ENCODE measurements around the gene PRKAR1B.
A peak's percentile ranks its signal among the peaks of the same experiment; 100 is the strongest.
"Not testable (repeated sequence)": the region's sequence is repeated elsewhere in the genome, so short reads cannot be mapped to it uniquely, and the experiment has no call there.

The PRKAR1B gene

DNA sequence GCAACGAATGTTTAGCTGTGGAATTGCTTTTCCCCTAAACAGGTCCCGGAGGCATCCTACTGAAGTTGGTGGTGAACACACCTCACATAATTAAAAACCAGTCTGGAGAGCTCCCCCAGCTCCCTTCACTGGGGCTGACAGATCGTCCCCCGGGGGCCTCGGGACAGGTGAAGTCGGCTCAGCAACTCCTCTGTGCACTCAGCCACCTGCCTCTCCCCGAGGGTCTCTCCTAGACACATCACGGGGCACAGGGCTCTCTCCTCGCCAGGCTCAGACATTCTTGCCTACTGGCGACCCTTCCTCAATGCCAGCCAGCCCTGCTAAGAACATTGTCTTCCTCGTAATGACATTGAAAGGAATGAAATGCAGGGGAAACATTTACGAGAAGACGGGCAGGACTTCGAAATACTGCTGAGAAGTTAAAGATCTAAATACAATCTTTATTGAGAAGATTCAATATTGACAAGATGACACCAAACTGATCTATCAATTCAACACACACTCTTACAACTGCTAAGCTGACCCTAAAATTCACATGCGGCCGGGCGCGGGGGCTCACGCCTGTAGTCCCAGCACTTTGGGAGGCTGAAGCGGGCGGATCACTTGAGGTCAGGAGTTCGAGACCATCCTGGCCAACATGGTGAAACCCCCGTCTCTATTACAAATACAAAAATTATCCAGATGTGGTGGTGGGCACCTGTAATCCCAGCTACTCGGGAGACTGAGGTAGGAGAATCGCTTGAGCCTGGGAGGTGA is 88.6 kb downstream of the PRKAR1B start:
- DNase-seq, result no peak

DNA sequence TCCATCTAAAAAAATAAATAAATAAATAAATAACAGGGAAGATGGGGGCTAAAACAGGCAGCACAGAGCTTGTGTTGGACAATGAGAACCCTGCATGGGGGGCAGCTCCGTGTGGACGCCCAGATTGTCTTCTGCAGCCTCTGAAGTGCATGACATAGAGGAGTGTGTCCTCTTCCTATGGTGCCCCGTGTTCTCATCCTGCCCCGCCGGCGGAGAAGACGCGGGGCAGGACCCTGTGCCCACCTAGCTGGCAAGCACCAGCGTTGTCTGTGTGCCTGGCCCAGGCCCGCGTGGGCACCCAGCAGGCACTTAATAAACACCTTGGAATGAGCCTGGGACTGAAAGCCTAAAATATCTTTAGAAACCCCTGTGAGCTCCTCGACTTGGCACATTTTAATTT is 89.3 kb downstream of the PRKAR1B start:
- no peak for DNase-seq

DNA sequence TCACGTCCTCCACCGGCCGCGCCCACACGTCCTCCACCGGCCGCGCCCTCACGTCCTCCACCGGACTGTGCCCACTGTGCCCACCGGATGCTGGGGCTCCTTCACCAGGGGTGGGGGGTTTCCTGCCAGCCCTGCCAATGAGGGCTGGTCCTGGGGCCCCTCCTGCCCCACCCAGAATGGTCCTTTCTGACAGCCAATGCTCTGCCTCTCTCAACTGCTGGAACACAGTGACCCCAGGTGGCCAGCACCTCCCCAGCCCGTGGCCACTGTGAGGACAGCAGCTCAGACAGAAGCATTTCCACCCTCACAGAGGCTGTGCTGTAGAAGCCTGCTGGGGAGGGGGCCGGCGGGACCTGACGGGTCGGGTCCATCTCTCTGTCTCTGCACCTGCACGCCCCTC is 90.7 kb downstream of the PRKAR1B start:
- peak; percentile 41 to 46 for DNase-seq

DNA sequence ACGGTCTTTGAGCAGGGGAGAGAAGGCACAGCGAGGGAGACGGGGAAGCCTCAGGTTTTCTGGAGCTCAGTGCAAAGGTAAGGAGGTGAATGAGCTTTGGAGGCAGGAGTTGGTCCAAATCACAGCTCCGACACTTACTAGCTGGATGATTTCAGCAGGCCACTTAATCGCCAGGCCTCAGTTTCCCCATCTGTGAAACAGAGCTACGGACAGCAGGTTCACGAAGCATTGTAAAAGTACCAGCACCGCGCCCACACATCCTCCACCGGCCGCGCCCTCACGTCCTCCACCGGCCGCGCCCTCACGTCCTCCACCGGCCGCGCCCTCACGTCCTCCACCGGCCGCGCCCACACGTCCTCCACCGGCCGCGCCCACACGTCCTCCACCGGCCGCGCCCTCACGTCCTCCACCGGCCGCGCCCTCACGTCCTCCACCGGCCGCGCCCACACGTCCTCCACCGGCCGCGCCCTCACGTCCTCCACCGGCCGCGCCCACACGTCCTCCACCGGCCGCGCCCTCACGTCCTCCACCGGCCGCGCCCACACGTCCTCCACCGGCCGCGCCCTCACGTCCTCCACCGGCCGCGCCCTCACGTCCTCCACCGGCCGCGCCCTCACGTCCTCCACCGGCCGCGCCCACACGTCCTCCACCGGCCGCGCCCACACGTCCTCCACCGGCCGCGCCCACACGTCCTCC is 91.2 kb downstream of the PRKAR1B start:
- DNase-seq, result not testable (repeated sequence)

DNA sequence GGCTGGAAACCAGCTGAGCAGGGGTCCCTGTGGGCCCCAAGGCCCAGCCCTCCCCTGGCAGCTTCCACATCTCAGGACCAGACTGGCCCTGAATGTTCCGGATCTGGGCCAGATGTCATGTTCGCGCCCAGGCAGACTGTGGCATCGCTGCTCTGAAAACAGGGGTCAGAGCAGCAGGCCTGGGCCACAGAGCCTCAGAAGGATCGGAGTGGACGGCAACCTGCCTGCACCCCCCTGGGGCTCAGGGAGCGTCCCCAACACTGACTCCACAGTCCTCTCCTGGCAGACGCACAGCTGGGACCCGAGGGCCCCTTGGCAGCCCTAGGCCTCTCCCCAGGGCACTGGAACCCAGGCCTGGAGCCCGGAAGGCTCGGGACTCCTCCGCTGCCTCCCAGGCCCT is 91.9 kb downstream of the PRKAR1B start:
- no peak for DNase-seq

DNA sequence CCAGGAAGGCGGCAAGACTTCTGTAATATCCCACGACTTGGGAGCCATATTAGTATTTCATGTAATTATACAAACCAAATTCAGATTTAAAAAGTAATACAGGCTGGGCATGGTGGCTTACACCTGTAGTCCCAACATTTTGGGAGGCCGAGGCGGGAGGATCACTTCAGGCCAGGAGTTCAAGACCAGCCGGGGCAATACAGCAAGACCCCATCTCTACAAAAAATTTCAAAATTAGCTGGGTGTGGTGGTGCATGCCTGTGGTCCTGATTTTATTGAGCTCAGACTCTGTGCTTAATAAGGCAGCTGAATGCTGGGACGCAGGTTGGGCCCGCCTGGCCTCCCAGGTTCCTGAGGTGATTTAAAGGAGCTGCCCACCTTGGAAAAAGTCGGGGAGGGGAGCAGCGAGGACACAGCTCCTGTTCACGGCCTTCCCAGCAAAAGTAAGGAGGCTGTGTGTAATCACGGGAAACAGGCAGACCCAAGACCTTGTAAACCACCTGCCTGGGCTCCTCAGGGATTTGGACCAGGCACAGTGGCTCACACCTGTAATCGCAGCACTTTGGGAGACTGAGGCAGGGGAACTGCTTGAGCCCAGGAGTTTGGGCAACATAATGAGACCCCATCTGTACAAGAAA is 93.6 kb downstream of the PRKAR1B start:
- no peak for DNase-seq

DNA sequence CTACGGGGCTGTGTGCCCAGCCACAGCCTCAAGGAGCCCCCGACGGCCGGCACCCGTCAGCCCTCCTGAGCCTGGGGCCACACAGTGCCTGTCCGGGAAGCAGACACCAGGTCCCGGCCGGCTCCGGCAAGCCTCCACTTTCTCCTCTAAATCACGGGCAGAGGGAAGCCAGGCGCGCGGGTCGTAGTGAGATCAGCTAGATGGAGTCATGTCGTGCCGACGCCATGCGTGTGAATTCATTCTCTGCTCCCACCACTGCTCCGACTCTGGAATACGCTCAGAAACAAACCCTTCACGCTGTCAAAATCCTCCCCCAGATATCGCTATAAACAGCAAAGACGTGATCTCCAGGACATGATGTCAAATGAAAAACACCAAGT is 94.3 kb downstream of the PRKAR1B start:
- DNase-seq, result no peak

DNA sequence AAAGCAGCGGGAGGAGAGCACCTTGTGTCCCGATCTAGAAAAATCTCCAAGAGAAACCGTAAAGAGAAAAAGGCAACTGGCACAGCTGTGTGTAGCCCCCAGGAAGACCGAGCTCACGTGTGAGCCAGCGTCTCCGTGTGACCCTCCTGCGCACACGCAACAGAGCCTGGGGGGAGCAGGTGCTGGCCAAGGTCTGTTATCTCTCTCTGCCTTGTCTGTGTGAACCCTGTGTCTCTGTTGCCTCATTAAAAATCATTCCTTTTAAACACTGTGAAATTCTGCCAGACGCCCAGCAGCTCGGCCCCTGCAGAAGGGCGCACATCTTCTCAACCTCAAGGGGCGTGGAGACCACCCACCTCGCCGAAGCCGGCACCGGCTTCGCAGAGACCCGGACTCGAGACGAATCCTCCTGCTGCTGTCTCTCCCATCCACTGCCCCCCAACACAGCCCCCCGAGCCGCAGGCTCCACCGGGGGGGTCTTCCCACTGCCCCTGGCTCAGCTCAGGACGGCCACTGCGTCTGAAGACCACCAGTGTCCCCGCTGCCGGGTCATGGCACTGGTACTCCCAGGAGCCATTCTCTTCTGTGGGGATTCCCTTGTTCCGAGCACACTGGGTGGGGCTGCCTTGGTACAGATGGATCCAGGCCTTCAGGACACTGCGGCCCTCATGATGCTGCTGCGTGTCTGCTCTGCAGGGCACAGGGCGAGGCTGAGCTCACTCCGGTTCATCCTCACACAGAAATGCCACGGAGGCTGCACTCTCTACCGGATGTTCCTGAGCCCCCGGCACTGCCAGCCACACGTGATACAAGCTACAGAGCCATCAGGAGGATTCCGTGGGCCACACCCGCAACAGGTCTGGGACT is 94.9 kb downstream of the PRKAR1B start:
- DNase-seq, result no peak

DNA sequence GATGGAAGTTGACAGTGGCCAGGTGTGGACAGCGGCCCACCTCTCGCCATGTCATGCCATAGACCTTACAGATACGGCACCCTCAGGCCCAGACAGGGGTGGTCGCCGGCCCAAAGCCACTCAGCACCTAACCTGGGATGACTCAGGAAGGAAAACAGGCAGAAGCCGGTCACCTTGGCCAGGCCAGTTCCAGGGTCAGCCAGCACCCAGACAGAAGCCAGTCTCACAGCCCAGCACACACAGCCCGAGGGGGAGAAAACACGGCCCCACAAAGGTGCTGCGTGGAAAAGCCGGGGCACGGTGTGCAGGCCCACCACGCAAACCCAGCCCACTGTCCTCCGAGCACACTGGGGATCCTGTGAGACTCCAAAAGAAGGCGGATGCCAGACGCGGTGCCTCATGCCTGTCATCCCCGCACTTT is 95.8 kb downstream of the PRKAR1B start:
- no peak for DNase-seq

DNA sequence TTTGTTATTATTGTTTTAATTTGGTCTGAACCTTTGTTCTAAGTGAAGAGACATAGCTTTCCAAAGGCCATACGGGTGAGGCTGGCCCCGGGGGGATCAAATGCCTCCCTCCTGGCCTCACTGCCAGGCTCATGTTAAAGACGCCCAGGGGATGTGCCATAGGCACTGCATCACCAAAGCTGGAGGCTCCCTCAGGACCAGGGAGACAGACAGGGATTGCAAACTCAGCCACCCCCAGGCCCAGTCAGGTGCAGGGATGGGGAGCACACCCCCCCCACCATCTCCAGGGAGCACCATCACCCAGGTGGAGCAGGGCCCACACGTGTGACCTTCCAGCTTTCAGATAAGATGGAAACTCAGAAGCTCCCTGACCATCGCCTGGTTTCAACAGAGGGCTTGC is 96.5 kb downstream of the PRKAR1B start:
- DNase-seq, result no peak

DNA sequence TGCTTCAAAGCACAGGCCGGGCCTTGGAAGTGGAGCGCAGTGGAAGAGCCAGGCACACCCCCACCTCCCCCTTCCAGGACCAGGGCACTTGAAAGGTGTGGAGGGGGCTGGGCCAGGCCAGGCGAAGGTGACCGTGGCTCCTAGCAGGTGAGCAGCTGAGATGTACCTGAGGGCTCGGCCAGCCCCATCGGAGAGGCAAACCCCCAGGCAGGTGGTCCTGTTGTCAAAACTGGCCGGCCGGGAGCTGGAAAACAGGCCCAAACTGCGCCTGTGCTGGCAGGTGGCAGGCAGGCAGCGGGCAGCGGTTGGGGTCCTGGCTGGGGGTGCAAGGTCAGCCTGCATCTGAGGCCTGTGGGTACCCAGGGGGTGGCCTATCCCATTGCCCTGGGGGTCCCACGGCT is 97.0 kb downstream of the PRKAR1B start:
- no peak for DNase-seq

DNA sequence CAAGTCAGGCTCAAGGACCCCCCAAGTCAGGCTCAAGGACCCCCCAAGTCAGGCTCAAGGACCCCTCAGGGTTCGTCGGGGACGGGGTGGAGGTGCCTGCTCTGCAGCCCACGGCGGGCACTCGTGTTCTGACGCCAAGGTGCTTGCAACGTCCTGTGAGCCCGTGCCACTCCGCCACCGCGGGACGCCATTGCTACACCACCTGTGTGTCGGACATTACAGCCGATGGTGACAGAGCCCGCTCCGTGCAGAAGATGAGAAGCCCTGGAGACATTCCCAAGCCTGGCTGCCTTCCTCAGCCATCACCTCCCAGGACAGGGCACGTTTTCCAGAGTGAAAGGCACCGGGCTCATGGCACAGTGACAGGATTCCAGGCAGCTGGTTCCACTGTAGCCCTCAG is 98.3 kb downstream of the PRKAR1B start:
- DNase-seq, result no peak

DNA sequence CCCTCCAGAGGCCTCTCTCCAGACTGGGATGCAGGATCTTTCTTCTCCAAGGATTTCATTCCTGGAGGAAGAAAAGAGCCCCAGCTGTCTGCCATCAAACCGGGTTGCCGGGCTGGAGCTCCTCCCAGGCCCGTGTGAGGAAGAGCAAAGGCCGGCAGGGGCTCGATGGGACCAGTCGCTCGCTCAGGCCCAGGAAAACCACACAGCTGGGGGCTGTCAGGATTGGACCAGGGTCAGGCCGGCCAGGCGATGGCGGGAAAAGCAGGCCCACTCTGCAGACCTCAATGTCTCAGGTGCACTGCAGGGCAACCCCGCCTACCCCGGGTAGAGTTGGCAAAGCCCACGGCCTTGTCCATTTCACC is 98.7 kb downstream of the PRKAR1B start:
- DNase-seq, result no peak

DNA sequence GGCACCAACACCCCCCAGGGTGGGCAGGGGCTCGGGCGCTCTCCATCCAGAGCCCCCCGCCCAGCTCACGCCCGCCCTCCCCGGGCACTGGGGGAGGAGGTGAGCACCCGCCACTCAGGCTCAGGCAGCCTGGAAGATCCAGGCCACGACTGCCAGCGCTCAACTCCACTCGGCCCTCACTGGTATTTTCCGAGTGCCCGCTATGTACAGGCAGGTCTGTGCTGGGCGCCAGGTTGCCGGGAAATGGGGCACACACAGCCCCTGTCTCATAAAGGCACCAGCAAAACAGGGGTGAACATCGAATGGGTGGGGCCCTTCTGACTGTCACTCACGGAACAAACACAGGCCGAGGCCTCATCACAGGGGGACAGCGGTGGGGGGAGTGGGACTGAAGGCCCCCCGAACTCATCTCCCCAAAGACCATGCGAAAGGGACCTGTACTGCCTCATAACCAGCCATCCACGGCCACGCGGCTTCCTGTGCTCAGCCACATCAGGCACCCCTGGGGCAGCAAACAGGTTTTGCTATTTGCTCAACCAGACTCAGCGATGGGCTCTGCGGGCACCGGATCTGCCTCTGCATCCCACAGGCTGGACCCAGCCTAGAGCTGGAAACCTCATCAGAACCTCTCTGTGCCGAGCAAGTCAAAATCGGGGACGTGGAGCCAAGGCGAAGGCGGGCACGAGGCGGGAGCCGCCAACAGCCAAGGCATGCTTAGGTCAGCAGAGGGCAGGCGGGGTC is 99.2 kb downstream of the PRKAR1B start:
- DNase-seq, result no peak

DNA sequence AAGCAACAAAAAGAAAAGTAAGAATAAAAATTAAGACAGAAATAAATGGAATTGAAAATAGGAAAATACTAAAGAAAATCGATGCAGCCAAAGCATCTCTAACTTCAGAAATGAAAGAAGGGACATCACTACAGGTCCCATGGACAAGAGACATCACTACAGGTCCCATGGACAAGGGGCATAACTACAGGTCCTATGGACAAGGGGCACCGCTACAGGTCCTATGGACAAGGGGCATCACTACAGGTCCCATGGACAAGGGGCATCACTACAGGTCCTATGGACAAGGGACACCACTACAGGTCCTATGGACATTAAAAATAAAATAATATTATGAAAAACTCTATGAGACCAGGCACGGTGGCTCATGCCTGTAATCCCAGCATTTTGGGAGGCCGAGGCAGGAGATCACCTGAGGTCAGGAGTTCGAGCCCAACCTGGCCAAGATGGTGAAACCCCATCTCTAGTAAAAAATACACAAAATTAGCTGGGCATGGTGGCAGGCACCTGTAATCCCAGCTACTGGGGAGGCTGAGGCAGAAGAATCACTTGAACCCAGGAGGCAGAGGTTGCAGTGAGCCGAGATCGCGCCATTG is 101.6 kb downstream of the PRKAR1B start:
- no peak for DNase-seq

DNA sequence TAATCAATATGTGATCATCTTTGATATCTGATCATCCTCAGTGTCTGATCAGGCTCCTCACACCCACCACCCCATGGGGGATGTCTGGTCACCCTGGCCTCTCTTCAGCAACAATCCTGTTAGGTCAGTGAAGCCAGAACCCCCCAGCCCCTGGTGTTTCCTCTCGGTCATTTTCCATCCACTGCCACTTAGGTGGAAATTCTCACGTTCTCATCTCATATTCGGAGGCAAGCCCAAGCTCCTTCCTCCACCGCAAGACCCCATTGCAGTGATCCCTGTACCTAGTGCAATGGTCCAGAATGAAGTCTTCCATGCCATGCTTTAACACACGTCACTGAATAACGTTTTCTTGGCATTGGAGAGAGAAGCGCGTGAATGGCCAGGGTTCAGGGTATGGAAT is 103.6 kb downstream of the PRKAR1B start:
- DNase-seq, result no peak

DNA sequence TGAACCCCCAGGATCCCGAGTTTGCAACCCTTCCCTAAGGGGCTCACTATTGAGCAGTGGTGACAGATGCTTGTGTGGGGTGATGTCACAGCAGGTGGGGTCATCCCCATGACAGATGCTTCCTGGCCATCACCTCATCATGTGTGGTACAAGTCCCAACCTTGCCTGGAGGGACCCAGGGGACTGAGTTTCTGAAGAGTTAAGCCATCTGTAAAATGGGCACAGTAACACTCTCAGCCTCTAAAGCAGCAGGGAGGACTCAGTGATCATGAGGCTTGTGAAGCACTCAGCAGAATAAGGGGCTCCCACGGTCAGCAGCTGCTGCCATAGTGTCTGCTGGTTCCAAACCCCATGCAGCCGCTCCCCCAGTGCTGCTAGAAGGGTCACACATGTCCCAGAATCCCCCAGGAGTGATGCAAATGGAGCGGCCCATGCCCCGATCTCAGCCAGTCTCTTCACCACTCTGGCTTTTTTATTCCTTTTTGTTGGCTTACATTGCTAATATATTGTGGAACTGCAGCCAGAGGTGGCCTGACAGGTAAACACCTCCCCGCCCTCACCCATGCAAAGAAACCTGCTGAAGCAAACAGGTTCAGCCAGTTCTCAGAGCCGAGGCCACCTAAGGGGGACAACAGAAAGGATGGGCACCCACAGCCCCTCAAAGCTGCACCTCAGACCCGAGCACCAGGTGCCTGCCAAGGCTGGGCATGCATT is 105.4 kb downstream of the PRKAR1B start:
- no peak for DNase-seq

DNA sequence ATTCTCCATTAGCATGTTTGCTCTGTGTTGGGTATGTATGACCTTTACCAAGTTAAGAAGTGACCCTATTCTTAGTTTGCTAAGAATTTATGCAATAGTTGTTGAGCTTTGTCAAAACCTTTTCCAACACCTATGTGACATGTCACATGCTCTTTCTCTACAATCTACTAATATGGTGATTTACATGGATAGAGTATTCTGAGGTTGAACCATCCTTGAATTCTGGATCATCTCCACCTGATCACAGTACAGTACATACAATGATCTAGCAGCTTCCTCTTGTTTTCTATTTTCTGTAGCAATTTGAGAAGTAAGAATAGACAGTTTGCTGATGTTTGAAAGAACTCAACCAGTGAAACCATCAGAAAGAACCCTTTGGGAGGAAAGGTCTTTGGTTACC is 106.2 kb downstream of the PRKAR1B start:
- no peak for DNase-seq

DNA sequence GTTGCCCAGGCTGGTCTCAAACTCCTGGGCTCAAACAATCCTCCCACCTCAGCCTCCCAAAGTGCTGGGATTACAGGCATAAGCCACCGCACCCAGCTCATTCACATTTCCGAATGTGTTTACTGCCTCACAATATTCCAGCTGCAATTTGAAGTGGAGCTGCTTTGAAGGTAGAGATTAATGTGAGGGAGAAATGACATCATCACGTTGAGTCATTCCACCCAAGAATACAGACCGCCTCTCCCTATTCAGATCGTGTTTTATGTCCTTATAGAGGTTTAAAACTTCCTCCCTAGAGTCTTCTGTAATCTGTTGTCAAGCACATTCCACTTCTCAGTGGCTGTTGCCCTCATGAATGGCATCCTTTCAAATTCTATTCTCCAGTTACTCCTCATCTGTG is 107.0 kb downstream of the PRKAR1B start:
- DNase-seq, result no peak

DNA sequence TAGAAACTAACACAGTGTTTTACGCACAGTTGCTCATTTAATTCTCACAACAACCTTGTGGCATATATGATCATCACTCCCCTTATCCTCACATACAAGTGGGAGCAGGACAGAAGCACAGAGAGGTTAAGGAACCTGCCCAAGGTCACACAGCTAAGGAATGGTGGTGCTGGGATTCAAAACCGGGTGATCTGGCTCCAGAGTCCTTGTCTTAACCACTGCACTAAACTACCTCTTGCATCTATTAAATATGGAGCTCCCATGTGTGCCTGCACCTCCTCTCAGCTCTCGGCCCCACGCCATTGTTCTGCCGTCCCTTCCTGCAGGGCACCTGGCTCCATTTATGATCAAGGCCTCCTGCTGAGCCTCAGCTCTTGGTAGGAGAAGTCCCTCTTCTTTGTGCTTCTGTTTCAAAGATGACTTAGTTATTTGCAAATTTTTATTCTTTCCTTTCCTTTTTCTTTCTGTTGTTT is 107.7 kb downstream of the PRKAR1B start:
- no peak for DNase-seq

Measured in activated CD4-positive, alpha-beta T cell treated with anti-CD3 and anti-CD28 coated beads for 4 hours (primary cell).